Measurements from ENCODE around the gene PCNA.

- TF ChIP-seq CTCF (IDR thresholded peaks at IDR 0.05): no peak
- no peak for TF ChIP-seq EP300 (IDR thresholded peaks at IDR 0.05)
- TF ChIP-seq POLR2A (IDR thresholded peaks at IDR 0.05): no peak
Measured at GRCh38 chr20:5149892-5150225, 30.1 kb upstream of the PCNA start.

Measured in tibial nerve (tissue), 4 donors.